AG04449 (cell line): Measurements from ENCODE around the gene JAML.

Source experiments
- CTCF ChIA-PET: fragments of 350-600 bp; formaldehyde crosslinking; extraction: SDS; loops from one replicate; lab custom pipeline; 2021; ENCODE audit warnings: antibody characterized with exemption; lab: Yijun Ruan, JAX
- POLR2A ChIA-PET: fragments of 400-600, 350-600 bp; formaldehyde crosslinking; extraction: SDS; loops from one replicate; lab custom pipeline; 2020; ENCODE audit warnings: antibody characterized with exemption, inconsistent platforms; lab: Yijun Ruan, JAX
- DNase-seq: peaks from one replicate; pipeline ENCODE4 v3.0.0-alpha.2; 2010; ENCODE audit warnings: low read depth, low spot score
- H3K4me3 ChIP-seq: 2 replicates; pipeline ENCODE4 v1.5.1; 2011; ENCODE audit warnings: low read depth, mild to moderate bottlenecking, control low read depth, low read length
- TF ChIP-seq, protein P1 (sequence below): IDR thresholded peaks from one replicate; pipeline ENCODE4 v1.5.1; 2011; ENCODE audit warnings: mild to moderate bottlenecking, moderate library complexity, low read length, control low read depth, inconsistent platforms; ENCODE audit not compliant: insufficient read depth; ENCODE audit errors: missing control alignments

JAML gene

GRCh38 chr11:118211006-118211405, 13.8 kb downstream of the JAML start:
- POLR2A ChIA-PET = no interaction called here
- TF ChIP-seq, protein P1, sequence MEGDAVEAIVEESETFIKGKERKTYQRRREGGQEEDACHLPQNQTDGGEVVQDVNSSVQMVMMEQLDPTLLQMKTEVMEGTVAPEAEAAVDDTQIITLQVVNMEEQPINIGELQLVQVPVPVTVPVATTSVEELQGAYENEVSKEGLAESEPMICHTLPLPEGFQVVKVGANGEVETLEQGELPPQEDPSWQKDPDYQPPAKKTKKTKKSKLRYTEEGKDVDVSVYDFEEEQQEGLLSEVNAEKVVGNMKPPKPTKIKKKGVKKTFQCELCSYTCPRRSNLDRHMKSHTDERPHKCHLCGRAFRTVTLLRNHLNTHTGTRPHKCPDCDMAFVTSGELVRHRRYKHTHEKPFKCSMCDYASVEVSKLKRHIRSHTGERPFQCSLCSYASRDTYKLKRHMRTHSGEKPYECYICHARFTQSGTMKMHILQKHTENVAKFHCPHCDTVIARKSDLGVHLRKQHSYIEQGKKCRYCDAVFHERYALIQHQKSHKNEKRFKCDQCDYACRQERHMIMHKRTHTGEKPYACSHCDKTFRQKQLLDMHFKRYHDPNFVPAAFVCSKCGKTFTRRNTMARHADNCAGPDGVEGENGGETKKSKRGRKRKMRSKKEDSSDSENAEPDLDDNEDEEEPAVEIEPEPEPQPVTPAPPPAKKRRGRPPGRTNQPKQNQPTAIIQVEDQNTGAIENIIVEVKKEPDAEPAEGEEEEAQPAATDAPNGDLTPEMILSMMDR = no peak
- DNase-seq = no peak
- CTCF ChIA-PET = interaction anchor here (1.0 to 9.6 kb wide), 4 partner anchors 9 to 40 kb away, joined by 3 to 46 read pairs (median 3); no protein-coding TSS in a partner anchor
- H3K4me3 ChIP-seq = no peak overlapping the region

- ChIA-PET POLR2A (no interaction called here), CTCF (interaction anchor here (1.0 to 9.6 kb wide), 3 partner anchors 12 to 39 kb away, joined by 3 to 46 read pairs (median 3); no protein-coding TSS in a partner anchor)
- DNase-seq = no peak
- TF ChIP-seq, protein P1 = no peak
- H3K4me3 ChIP-seq = no peak overlapping the region
These were observed 14.5 kb downstream of the JAML start for GRCh38 chr11:118210323-118210722.

DNA sequence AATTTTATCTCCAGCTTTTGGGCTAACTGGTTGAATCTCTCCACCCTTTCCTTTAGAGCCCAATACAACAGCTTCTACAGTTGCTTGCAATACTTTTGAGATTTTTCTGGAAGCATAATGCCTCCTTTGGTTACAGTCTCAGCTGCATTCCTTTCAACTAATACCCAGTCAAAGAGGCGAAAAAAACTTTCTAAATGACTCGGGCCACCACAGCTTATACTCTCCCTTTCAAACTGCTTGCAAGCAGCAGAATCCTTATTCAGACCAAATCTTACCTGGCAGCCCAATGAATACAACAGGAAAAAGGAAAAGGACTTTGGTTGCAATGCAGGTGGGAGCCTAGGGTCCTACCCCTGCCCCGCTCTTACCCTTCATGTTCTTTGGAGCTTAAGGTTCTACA, 15.8 kb downstream of the JAML start:
- POLR2A ChIA-PET = no interaction called here
- H3K4me3 ChIP-seq = no peak overlapping the region
- no peak for DNase-seq
- CTCF ChIA-PET = interaction anchor here (2.6 kb wide), 1 partner anchor 11 kb away, joined by 14 read pairs; no protein-coding TSS in a partner anchor
- TF ChIP-seq, protein P1 = no peak

DNA sequence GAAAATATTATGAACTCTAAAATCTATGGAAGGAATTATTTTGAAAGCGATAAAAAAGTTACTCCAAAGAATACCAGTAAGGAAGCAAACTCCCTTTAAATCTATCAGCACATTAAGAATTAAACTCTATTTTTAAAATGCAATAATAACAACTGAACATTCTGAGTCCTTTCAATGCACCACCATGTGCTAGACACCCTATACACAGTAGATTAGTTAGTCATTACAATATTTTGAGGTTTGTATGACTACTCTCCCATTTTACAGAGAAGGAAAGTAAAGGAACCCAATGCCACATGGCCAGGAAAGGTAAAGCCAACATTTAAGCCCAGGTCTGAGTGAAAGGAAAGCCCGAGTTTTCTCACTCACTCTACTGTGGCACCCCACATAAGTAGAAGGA, 17.7 kb downstream of the JAML start:
- TF ChIP-seq, protein P1 = no peak
- CTCF ChIA-PET = interaction anchor here (2.6 kb wide), 1 partner anchor 9 kb away, joined by 14 read pairs; no protein-coding TSS in a partner anchor
- no peak for DNase-seq
- H3K4me3 ChIP-seq = no peak overlapping the region
- POLR2A ChIA-PET = no interaction called here

DNA sequence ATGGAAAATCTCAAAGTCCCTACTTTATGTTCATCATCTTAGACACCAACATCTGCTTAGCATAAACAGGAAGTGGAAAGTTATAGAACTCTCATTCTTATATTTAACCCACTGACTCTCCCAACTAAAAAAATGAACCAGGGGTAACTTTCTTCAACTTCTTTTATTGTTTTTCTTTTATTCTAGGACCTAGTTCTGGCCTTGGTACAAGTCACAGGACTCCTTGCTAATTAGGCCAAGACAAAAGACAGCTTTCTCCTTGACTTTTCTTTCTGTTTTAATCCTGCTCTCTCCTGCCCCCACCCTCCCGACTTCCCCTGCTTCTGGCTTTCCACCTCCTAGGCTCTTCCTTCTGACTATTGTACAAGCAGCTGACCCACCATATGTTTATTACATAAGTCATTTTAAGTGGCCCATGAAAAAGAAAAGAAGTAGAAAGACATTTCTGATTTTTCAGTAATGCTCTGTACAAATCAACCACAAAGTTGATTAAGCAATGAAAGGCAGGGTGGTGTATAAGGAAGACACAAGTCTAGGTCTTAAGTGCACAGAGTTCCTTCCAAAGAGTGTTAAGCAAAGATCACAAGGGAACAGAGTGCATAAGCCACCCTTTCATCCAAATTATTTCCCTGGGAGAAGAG, 18.3 kb downstream of the JAML start:
- H3K4me3 ChIP-seq = no peak overlapping the region
- no peak for DNase-seq
- POLR2A ChIA-PET = no interaction called here
- TF ChIP-seq, protein P1 = no peak
- CTCF ChIA-PET = no interaction called here

DNA sequence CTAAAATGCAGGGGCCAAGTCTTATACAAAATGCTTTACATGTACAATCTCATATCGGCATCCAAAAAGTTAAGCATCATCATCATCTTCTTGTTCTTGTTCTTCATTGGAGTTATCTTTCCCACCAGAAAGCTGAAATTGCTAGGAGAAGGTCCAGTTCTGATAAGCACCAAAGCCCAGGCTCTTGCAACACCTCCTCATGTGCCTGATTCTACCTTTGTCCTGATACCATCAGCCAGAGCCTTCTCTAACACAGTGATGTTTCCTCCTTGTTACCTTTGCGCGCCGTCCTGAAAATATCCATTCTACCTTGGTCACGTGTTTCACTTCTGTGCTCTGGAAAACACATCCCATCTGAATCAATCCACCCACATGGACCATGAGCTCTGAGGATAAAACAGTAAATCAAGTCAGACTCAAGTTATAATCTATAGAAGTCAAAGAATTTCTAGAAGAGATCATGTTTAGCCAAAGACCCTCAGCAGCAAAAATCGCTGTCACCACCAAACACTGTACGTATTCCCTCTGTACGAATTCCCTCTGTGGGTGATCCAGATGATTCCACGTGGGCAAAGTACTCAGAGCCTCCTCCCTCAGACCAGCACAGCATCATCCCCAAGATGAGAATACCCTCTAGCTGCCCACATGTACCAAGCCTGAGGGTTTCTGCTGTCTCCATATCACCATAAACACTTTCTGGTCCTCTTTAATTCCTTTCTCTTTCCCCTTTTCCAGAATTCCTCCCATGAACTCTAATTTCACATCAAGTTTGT, 19.0 kb downstream of the JAML start:
- H3K4me3 ChIP-seq = no peak overlapping the region
- CTCF ChIA-PET = no interaction called here
- DNase-seq = no peak
- POLR2A ChIA-PET = no interaction called here
- TF ChIP-seq, protein P1 = no peak
